A172 (cell line): ENCODE data around the gene PSENEN. TPM values are rescaled to one million over a fixed set of nuclear protein-coding genes. Genes with fewer than 3 reads are reported as not detected.
"Not testable (repeated sequence)": the region's sequence is repeated elsewhere in the genome, so short reads cannot be mapped to it uniquely, and the experiment has no call there.

ENCODE experiments used
- DNase-seq: peaks from one replicate; pipeline ENCODE4 v3.0.0-alpha.2; 2015; ENCODE audit warnings: low spot score
- total RNA-seq: library from RNA; depleted of rRNA; stranded (reverse); fragments of >200 nt; shearing (Covaris generic); gene quantifications from 2 replicates; pipeline ENCODE4 v1.2.3, GENCODE V29; 2014

PSENEN gene
- total RNA-seq, 1 experiment from 2014 or later = 37.1 TPM

DNA sequence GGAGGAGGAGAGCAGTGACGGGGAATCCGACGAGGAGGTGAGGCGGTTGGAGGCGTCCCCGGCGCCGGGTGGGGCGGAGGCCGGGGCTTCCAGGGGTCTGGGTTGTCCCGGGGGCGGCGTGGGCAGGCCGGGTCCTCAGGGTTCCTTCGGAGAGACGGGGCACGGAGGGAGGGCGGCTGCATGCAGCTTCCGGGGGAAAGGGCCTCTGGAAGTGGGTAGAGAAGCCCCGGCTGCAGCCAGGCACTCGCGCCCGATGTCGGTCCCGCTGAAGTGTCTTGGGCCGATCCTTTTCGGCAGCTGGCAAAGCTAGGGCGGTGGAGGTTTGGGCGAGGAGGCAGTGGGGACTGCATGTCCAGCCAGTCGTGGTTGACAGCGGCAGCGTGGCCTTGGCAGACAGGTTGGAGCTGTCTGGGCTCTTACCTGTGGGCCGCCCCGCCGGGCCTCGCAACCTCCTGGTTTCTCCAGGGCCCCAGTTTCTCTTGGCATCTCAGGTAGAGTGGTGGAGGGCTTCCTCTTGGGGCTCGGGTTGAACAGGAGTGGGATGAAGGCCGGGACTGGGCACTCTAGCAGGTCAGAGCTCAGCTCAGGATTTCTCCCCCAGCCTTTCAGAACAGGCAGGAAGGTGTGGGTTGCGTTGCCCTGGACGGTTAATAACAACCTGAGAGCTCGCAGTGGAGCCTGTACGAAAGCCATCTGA lies 27.0 kb upstream of the PSENEN start:
- DNase-seq = no peak

DNA sequence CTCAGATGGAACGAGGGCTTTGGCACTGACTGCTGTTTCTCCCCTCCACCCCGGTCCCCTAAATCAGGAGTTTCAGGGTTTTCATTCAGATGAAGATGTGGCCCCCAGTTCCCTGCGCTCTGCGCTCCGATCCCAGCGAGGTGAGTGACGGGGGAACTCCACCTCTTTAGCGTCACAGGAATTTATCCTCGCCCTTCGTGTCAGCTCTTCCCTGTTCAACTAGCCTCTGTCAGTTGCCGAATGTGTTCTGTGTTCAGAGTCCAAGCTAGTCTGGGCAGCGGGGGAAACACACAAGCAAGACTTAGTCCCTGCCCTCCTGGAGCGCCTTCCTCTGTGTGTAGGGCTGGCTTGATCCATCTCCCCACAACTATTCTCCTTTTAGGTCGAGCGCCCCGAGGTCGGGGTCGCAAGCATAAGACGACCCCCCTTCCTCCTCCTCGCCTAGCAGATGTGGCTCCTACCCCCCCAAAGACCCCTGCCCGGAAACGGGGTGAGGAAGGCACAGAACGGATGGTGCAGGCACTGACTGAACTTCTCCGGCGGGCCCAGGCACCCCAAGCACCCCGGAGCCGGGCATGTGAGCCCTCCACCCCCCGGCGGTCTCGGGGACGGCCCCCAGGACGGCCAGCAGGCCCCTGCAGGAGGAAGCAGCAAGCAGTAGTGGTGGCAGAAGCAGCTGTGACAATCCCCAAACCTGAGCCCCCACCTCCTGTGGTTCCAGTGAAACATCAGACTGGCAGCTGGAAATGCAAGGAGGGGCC lies 25.9 kb upstream of the PSENEN start:
- no peak for DNase-seq

DNA sequence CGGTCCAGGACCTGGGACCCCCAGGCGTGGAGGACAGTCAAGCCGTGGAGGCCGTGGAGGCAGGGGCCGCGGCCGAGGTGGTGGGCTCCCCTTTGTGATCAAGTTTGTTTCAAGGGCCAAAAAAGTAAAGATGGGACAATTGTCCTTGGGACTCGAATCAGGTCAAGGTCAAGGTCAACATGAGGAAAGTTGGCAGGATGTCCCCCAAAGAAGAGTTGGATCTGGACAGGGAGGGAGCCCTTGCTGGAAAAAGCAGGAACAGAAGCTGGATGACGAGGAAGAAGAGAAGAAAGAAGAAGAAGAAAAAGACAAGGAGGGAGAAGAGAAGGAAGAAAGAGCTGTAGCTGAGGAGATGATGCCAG lies 25.3 kb upstream of the PSENEN start:
- DNase-seq = no peak

DNA sequence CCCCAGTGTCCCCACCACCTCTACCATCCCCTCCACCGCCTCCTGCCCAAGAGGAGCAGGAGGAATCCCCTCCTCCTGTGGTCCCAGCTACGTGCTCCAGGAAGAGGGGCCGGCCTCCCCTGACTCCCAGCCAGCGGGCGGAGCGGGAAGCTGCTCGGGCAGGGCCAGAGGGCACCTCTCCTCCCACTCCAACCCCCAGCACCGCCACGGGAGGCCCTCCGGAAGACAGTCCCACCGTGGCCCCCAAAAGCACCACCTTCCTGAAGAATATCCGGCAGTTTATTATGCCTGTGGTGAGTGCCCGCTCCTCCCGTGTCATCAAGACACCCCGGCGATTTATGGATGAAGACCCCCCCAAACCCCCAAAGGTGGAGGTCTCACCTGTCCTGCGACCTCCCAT lies 24.8 kb upstream of the PSENEN start:
- no peak for DNase-seq

DNA sequence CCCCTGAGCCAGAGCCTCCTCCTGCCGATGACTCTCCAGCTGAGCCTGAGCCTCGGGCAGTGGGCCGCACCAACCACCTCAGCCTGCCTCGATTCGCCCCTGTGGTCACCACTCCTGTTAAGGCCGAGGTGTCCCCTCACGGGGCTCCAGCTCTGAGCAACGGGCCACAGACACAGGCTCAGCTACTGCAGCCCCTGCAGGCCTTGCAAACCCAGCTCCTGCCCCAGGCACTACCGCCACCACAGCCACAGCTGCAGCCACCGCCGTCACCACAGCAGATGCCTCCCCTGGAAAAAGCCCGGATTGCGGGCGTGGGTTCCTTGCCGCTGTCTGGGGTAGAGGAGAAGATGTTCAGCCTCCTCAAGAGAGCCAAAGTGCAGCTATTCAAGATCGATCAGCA lies 24.1 kb upstream of the PSENEN start:
- no peak for DNase-seq

DNA sequence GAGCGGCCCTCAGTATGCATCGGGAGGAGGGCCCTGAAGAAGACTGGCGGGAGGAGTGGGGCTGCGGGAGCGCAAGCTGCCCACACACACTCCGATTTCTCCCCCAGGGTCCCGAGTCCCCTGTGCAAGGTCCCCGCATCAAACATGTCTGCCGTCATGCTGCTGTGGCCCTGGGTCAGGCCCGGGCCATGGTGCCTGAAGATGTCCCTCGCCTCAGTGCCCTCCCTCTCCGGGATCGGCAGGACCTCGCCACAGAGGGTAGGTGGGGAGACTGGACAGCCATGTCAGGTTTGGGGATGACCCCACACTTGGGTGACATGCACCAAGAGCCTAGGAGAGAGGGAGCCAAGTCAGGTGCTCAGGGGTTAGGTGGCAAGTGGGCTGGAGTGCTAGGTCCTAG lies 23.0 kb upstream of the PSENEN start:
- DNase-seq = no peak

DNA sequence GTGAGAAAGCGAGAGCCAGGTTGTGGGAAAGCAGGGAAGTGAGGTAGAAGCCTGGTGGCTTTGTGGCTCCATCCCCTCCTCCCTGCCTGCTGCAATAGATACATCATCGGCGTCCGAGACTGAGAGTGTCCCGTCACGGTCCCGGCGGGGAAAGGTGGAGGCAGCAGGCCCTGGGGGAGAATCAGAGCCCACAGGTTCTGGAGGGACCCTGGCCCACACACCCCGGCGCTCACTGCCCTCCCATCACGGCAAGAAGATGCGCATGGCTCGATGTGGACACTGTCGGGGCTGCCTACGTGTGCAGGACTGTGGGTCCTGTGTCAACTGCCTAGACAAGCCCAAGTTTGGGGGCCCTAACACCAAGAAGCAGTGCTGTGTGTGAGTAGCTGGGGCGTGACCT lies 22.6 kb upstream of the PSENEN start:
- DNase-seq = no peak

DNA sequence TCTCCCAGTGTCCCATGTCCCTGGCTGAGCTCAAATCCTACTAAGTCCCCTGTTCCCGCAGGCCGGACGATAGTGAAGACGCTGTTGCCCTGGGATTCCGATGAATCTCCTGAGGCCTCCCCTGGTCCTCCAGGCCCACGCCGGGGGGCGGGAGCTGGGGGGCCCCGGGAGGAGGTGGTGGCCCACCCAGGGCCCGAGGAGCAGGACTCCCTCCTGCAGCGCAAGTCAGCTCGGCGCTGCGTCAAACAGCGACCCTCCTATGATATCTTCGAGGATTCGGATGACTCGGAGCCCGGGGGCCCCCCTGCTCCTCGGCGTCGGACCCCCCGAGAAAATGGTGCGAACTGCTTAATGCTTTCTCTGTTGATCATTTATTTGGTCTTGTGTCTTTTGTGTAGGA lies 21.8 kb upstream of the PSENEN start:
- no peak for DNase-seq

DNA sequence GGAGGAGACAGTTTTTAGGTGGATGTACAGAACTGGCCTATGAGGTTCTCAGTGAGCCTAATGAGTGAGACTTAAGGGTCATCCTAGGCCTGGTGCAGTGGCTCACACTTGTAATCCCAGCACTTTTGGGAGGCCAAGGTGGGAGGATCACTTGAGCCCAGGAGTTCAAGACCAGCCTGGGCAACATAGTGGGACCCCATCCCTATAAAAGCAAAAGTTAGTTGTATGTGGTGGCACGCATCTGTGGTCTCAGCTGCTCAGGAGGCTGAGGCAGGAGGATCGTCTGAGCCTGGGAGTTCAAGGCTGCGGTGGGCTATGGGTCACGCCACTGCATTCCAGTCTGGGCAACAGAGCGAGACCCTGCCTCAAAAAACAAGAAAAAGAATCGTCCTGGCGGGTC lies 21.3 kb upstream of the PSENEN start:
- DNase-seq = not testable (repeated sequence)

DNA sequence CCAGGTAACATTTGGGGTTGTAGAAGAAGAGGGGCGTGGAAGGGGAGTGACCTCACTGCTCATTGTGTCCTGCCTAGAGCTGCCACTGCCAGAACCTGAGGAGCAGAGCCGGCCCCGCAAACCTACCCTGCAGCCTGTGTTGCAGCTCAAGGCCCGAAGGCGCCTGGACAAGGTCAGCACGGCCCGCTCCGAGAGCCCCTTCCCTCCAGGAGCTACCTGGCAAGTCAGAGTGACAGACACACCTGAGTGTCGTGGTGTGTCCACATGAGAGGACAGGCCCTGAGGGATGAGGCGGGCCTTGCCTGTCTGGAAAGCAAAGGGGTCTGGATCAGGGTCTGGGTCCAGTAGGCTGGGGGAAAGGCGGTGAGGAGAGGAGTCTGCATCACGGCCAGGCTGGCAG lies 20.9 kb upstream of the PSENEN start:
- DNase-seq = no peak

DNA sequence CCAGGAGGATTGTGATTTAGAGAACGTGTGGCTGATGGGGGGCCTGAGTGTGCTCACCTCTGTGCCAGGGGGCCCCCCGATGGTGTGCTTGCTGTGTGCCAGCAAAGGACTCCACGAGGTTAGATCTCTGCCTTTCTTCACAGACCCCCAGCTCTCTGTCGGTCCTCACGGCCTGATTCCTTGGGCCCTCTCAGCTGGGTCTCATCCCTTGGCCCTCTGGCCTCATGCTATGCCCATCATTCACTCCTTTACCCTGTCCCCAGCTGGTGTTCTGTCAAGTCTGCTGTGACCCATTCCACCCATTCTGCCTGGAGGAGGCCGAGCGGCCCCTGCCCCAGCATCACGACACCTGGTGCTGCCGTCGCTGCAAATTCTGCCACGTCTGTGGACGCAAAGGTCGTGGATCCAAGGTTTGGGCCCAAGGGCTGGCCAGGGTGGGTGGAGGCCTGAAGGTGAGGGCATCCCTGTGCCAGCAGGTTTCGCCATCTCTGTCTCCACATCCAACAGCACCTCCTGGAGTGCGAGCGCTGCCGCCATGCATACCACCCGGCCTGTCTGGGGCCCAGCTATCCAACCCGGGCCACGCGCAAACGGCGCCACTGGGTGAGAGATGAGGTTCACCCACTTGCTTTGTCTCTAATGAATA lies 20.1 kb upstream of the PSENEN start:
- DNase-seq = no peak

DNA sequence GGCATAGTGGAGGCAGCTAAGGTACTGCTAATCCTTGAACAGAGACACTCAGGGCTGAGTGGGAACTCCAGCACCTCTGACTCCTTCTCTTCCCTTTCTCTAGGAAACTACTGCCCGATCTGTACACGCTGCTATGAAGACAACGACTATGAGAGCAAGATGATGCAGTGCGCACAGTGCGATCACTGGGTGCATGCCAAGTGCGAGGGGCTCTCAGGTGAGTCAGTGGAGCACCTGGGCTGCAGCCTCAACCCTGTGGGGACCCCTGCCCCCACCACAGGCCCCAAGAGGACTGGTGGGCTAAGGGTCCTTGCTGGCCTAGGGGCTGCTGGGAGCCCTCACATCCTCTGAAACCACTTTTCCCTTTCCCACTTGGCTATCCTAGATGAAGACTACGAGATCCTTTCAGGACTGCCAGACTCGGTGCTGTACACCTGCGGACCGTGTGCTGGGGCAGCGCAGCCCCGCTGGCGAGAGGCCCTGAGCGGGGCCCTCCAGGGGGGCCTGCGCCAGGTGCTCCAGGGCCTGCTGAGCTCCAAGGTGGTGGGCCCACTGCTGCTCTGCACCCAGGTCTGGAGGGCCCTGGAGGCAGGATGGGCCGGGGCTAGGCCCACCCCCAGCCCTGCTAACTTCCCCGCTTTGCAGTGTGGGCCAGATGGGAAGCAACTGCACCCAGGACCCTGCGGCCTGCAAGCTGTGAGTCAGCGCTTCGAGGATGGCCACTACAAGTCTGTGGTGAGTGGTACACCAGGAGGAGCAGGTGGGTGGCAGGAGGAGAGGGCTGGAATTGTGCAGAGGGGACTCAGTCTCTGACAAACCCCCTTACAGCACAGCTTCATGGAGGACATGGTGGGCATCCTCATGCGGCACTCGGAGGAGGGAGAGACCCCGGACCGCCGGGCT lies 18.1 kb upstream of the PSENEN start:
- DNase-seq = no peak

DNA sequence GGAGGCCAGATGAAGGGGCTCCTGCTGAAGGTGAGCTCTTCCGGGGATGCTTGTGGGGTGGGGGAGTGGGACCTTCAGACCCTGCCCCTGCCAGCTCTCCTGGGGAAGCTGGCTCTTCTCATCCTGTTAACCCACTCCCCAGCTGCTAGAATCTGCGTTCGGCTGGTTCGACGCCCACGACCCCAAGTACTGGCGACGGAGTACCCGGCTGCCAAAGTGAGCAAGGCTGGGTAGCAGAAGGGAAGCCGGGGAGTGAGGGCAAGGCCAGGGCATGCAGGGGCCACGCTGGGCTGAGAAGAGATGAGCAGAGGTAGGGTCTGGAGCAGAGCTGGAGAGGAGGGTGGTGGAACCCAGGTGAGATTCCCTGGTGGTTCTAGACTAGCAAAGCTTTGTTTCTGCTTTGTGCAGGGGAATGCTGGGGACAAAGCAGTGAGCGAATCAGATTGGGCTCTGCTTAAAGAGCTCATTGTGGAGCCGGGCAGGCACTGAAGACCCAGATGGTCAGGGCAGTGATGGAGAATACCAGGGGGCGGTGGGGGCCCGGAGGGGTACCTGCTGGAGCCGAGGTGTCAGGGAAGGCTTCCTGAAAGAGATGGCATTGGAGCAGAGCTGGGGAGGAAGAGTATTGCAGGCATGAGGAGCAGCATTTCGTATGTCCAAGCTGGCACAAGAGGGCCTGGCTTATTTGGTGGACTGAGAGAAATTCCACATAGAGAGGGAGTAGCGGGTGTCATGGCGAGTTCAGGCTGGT lies 17.3 kb upstream of the PSENEN start:
- DNase-seq = no peak

DNA sequence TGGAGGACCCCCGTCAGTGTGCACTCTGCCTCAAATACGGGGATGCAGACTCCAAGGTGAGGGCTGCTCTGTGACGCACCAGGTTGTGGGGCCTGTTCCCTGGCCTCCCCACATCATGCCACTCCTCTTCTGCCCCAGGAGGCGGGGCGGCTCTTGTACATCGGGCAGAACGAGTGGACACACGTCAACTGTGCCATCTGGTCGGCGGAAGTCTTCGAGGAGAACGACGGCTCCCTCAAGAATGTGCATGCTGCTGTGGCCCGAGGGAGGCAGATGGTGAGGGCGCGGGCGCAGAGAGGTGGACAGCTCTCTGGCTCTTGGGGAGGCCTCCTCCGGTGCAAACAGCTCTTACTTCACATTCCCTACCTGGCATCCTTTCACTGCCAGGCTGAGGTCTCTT lies 16.4 kb upstream of the PSENEN start:
- no peak for DNase-seq

DNA sequence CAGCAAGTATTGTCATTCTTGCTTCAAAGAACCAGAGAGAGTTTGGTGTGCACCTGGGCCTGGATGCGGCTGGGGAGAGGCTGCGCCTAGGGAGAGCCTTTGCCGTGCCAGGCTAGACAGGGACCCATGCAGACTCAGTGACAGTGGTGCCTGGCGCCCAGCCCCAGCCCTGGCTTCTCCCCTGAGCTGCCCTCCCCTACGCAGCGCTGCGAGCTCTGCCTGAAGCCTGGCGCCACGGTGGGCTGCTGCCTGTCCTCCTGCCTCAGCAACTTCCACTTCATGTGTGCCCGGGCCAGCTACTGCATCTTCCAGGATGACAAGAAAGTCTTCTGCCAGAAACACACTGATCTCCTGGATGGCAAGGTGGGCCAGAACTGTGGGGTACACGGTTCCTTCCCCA lies 15.7 kb upstream of the PSENEN start:
- DNase-seq = no peak

DNA sequence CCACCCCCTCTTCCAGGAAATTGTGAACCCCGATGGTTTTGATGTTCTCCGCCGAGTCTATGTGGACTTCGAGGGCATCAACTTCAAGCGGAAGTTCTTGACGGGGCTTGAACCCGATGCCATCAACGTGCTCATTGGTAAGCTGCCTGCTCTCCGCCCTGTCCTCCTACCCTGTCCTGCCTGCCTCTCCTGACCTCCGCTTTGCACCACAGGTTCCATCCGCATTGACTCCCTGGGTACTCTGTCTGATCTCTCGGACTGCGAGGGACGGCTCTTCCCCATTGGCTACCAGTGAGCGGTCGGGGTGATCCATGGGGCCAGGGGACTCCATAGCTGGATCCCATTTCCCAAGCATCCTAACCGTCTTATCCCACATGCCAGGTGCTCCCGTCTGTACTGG lies 15.1 kb upstream of the PSENEN start:
- DNase-seq = no peak

DNA sequence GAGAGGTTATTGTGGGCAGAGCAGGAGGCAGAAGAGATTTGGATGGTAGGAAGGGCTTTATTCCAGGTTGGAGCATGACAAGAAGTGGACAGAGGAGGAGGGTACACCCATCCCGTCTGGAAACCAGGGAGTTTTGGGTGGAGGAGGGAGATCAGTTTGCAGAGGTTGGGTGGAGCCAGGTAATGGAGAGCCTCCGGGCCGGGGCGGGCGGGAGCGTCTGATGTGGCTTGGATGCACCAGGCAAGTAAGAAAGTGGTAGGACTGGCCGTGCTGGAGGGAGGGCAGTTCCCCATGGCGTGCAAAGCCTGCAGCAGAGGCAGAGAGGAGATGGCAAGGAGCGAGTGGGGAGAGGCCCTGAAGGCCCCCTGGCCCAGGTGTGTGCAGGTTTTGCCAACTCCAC lies 14.1 kb upstream of the PSENEN start:
- no peak for DNase-seq

DNA sequence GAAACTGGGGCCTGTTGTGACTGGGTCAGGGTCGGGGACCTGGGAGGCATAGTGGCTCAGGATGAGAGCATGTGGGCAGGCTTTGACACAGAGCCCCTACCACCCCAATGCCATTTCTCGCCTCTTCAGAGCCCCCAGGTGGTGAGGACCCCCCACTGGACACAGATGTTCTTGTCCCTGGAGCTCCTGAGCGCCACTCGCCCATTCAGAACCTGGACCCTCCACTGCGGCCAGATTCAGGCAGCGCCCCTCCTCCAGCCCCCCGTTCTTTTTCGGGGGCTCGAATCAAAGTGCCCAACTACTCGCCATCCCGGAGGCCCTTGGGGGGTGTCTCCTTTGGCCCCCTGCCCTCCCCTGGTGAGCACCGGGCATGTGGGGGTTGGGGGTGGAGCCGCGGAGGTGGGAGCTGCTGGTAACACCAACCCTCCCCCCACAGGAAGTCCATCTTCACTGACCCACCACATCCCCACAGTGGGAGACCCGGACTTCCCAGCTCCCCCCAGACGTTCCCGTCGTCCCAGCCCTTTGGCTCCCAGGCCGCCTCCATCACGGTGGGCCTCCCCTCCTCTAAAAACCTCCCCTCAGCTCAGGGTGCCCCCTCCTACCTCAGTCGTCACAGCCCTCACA lies 13.6 kb upstream of the PSENEN start:
- no peak for DNase-seq

DNA sequence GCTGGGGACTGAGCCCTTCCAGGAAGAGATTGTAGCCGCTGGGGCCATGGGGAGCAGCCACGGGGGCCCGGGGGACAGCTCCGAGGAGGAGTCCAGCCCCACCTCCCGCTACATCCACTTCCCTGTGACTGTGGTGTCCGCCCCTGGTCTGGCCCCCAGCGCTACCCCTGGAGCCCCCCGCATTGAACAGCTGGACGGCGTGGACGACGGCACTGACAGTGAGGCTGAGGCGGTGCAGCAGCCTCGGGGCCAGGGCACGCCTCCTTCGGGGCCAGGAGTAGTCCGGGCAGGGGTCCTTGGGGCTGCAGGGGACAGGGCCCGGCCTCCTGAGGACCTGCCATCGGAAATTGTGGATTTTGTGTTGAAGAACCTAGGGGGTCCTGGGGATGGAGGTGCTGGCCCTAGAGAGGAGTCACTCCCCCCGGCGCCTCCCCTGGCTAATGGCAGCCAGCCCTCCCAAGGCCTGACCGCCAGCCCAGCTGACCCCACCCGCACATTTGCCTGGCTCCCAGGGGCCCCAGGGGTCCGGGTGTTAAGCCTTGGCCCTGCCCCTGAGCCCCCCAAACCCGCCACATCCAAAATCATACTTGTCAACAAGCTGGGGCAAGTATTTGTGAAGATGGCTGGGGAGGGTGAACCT lies 12.8 kb upstream of the PSENEN start:
- DNase-seq = no peak
